Measurements from ENCODE around the gene NMNAT3. TPM values are rescaled to one million over a fixed set of nuclear protein-coding genes. Genes with fewer than 3 reads are reported as not detected.

NMNAT3 gene
- total RNA-seq, 1 experiment from 2014 or later = 0.46 TPM

DNA sequence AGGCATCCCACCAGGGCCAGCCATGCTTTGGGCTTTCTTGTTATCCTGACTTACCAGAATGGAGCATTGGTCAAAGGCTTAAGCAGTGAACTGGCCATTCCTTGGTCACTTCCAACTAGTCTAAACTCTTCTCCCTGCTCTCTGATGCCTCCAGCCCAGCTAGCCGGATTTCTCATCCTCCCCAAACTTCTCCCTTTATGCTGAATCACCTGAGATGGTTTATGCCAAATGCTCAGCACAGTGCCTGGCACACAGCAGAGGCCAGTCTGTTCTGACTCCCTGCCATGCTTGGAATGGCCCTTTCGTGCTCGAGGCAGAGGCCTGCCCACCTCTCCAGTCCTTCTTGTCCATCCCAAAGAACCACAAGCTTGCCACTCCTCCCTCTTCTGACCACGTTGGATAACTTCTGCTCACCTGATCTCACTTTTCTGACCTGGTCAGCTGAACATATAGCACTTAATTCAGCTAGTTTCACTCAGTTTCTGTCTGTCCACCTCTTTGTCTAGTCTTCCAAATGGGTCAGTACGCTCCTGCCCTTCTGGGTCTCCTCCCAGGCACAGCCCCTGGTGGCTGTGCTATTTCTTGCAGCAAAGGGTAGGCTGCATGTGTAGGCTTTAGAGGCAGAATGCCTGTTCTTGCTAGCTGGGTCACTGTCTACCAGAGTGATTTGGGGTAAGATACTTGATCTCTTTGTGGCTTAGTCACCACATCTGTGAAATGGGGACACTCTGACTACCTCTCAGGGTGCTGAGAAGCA lies 136.1 kb downstream of the NMNAT3 start:
- DNase-seq (ENCODE audit: low spot score) = no peak

GRCh38 chr3:139540651-139541531 lies 136.9 kb downstream of the NMNAT3 start:
- no peak for DNase-seq (ENCODE audit: low spot score)

DNA sequence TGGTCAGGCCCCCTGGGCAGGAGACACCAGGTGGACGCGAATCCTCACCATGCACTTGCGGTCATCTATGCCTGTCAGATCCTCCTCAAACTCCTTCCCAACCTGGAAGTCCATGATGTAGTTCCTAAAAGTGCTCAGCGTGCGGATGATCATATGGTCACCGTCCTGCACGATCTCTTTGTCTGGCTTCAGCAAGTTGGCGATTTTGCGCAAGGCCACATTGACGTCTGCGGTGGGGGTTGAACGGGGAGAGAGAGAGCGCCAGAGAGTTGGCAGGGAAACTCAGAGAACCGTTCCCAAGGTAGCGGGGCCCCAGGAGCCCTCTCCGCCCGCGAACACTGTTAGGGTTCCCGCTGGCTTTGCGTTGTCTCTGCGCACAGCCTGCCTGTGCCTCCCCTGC lies 139.0 kb downstream of the NMNAT3 start:
- no peak for DNase-seq (ENCODE audit: low spot score)

DNA sequence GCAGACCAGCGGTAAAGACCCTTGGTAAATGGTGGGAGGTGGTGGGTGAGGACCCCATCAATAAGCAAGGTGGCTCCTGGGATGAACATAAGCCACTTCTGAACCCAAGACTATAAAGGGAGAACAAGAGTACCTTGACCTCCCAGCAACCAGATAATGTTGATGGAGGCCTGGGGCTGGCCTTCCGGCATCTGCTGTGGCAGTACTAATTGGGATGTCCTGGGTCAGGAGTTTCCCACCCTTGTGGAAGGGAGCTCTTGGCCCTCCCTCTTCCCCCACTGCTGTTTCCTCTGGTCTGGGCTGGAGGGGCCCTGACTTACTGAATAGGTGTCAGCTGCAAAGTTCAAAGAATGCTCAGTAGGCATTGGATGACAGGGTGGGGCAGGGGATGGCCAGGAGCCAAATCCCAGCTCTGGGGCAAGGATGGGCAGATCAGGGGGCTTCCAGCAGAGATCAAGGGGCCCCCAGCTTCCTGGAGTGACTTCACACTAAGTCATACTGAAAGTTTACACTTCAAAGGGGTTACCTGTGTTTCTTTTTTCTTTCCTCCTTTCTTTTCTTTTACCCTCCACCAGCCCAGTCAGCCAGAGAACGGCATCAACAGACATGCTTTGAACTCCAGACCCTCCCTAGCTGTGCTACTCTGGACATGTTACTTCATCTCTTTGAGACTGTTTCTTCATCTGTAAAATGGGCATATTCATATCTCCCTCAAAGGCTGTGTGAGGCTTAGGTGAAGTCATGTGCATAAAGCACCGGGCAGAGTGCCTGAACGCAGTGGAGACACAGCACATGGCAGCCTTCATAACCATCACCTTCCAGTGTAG lies 139.8 kb downstream of the NMNAT3 start:
- no peak for DNase-seq (ENCODE audit: low spot score)

DNA sequence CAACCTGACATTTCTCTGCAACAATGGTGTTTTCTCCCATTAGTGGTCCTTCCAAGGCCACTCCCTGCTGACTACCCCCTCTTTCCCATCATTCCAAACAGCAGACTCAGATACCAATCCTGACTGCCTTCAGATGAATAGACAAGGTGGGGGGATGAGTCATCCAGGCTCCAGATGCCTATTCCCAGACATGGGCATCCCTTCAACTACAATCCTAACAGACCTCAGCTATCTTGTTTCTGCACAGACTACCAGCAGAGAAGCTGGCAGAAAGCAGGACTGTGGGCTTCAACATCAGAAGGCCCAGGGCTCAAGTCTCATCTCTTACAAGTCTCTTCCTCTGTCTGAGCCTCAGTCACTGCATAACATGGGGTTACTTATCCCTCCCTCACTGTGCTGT lies 140.4 kb downstream of the NMNAT3 start:
- DNase-seq (ENCODE audit: low spot score) = no peak

GRCh38 chr3:139534992-139535879 lies 142.5 kb downstream of the NMNAT3 start:
- DNase-seq (ENCODE audit: low spot score) = peak; percentile 20

DNA sequence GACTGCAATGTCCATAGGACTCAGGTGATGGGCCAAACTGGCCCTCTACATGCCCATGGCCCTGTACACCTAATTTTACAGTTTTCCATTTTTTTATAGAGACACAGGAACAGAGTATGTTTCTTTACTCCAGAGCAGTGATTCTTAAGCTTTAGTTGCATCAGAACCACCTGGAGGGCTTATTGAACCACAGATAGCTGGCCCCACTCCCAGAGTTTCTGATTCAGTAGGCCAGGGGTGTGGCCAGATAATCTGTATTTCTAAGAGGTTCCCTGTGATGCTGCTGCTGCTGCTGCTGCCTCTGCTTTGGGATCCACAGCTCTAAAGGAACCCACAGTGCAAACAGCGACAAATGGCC lies 143.3 kb downstream of the NMNAT3 start:
- DNase-seq (ENCODE audit: low spot score) = peak; percentile 34

- DNase-seq (ENCODE audit: low spot score) = peak; percentile 60
Observed at GRCh38 chr3:139533781-139534454, 143.9 kb downstream of the NMNAT3 start.

- DNase-seq (ENCODE audit: low spot score) = no peak
Observed at GRCh38 chr3:139532976-139533375, 144.8 kb downstream of the NMNAT3 start.

DNA sequence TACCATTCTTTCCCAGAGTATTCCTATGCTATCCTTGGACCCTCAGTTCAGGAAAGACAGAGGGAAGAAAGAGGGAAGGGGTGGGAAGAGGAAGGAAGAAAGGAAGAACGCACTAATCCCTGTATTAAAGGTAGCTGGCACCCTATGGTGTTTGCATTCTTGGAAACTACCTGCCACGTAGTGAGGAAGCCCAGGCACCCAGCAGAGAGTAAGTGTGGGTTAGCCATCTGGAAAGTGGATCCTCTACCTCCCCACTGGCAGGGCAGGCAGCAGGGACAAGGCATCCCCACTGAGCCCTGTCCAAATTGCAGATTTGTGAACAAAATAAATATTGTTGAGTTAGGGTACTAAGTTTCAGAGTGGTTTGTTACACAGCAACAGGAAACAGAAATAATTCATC lies 147.1 kb downstream of the NMNAT3 start:
- no peak for DNase-seq (ENCODE audit: low spot score)

GRCh38 chr3:139529662-139530061 lies 148.1 kb downstream of the NMNAT3 start:
- DNase-seq (ENCODE audit: low spot score) = no peak

DNA sequence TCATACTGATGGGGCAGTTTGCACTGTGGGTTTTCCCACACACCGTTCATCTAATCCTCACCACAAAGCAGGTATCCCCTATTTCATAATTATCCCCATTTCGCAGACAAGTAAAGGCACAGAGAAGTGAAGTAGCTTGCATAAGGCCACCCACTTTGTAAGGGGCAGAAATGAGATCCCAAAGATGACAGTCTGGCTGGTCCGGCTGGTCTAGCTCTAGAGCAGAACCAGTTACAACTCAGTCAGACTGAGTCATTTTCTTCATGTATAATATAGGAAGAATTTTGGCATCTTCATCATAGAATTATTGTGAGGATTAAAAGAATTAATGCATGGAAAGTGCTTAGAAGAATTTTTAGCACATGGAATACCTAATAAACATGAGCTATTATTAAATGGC lies 148.8 kb downstream of the NMNAT3 start:
- no peak for DNase-seq (ENCODE audit: low spot score)

DNA sequence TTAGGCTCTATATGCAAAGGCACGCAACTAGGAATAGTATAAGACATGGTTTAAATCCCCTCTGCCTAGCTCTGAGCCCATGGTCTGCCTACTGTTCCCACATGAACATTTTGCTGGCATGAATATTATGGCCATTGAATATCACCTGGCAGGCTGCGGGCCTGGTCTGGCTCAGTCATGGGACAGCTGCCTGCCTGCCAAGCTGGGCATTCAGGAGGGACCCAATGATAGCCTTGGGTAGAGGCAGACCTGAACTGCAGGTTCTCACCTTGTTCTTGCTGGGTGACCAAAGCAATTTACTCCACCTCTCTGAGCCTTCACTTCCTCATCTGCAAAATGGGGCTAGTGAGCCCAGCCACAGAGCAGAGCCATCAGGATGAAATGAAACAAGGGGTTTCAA lies 149.5 kb downstream of the NMNAT3 start:
- DNase-seq (ENCODE audit: low spot score) = no peak

DNA sequence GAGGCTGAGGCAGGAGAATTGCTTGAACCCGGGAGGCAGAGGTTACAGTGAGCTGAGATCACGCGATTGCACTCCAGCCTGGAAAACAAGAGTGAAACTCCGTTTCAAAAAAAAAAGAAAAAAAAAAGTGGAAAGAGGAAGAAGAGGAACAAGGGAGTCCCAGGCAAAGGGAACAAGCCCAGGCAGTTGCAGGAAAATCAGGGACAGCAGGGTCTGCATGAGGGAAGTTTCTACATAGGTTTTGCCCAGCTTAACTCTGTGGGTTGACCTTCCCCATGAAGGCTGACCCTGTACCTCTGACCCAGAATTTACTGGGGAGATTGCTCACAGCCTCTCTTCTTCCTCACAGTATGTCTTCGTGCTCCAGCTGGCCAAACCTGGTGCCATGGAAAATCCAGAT lies 150.5 kb downstream of the NMNAT3 start:
- no peak for DNase-seq (ENCODE audit: low spot score)

DNA sequence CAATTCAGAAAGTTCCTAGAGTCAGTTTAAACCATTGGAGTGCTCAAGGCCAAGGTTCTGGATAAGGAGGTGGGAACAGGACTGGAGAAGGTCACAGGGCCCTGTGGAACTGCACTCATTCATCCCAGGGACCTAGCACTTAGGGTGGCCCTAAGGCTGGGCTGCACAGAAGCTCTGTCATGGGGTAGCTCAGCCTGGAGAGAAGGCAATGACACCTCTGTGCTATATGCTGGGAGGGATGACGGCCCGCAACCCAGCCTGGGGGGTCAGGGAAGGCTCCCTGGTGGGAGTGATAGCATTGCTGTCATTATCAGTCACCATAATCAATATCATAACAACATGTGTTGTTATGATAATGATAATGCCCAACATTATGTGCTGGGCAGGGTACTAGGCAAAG lies 151.6 kb downstream of the NMNAT3 start:
- DNase-seq (ENCODE audit: low spot score) = no peak

GRCh38 chr3:139524841-139525636 lies 152.7 kb downstream of the NMNAT3 start:
- no peak for DNase-seq (ENCODE audit: low spot score)

GRCh38 chr3:139523718-139524117 lies 154.1 kb downstream of the NMNAT3 start:
- DNase-seq (ENCODE audit: low spot score) = no peak

GRCh38 chr3:139523166-139523565 lies 154.6 kb downstream of the NMNAT3 start:
- DNase-seq (ENCODE audit: low spot score) = no peak

DNA sequence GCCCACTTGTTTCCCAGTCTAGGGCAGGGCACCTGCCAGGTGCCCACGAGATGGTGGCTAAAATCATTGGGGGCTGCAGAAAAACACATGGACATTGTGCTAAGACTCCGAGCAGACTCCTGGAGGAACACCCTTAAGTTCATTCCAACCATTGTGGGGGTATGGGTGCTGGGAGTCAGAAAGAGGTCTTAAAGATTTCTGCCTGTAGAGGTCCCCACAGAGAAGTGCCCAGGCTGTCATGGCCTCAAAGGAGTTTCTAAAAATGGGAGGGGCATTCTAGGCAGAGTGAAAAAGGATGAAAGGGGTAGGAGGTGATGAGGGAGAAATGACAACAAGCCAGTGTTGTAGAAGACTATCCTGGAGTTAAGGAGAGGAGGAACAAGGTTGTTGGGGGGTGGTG lies 155.4 kb downstream of the NMNAT3 start:
- no peak for DNase-seq (ENCODE audit: low spot score)

DNA sequence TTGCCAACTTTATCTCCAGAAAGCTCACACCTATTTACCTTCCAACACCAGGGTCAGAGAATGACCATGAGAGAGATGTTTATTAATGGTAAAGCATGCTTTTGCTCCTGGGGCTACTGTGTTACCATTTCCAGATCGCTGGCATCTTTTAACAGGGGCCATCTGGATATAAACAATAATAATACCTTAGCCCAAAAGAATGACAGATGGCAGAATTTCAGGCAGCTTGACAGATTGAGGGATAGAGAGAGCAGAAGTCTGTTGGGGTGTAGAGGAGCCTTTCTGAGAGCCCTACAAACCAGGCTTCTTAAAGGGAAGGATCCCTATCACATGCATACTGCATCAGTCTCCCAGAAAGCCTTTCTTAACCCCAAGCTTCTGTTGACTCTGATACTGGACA lies 156.0 kb downstream of the NMNAT3 start:
- DNase-seq (ENCODE audit: low spot score) = no peak

All from HT-29 (cell line).